Fibroblast of lung (primary cell): ENCODE results near the gene ECEL1.

Source experiments
- EZH2 ChIP-seq: IDR thresholded peaks from 2 replicates; pipeline ENCODE4 v1.5.1; 2012; ENCODE audit warnings: low read length, control low read depth, mild to moderate bottlenecking; ENCODE audit errors: missing control alignments
- TF ChIP-seq, protein P1 (sequence below), 2 donors: IDR thresholded peaks in 1 of 2; conservative IDR thresholded peaks in 1 of 2; 1 replicate in 1 of 2; 2 replicates in 1 of 2; pipeline ENCODE4 v1.5.1; 2011 to 2012; ENCODE audit warnings: low read length in 2 of 2, control low read depth in 1 of 2, inconsistent platforms in 1 of 2, low read depth in 1 of 2, mild to moderate bottlenecking in 1 of 2

DNA sequence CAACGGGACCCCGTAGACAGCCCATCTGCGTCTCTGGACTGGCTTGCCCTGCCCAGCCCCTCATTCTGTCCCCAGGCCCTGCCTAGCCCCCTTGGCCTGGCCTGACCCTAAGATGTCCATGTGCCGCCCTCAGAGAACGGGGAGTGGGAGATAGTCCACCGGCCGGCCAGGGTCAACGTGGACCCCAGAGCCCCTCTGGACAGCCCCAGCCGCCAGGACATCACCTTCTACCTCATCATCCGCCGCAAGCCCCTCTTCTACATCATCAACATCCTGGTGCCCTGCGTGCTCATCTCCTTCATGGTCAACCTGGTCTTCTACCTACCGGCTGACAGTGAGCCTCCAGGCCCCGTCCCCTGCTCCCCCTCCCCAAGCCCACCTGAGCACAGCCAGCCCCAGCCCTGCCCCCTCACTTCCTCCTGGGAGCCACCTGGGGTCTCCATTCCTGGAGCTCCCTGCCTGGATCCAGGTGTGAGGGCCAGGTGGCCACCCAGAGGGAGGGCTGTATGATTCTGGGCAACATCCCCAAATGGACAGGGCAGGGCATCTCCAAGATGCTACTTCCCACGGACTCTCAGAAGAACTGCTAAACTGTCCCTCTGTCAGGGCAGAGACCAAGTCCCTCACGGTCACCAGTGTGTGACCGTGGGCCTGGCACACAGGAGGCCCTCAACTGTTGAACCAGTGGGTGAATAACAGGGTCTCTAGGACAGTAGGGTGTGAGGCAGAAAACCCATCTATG, 42.3 kb upstream of the ECEL1 start:
- TF ChIP-seq, protein P1, sequence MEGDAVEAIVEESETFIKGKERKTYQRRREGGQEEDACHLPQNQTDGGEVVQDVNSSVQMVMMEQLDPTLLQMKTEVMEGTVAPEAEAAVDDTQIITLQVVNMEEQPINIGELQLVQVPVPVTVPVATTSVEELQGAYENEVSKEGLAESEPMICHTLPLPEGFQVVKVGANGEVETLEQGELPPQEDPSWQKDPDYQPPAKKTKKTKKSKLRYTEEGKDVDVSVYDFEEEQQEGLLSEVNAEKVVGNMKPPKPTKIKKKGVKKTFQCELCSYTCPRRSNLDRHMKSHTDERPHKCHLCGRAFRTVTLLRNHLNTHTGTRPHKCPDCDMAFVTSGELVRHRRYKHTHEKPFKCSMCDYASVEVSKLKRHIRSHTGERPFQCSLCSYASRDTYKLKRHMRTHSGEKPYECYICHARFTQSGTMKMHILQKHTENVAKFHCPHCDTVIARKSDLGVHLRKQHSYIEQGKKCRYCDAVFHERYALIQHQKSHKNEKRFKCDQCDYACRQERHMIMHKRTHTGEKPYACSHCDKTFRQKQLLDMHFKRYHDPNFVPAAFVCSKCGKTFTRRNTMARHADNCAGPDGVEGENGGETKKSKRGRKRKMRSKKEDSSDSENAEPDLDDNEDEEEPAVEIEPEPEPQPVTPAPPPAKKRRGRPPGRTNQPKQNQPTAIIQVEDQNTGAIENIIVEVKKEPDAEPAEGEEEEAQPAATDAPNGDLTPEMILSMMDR (conservative IDR thresholded peaks at IDR 0.05 in 1 of 2, IDR thresholded peaks at IDR 0.05 in 1 of 2; ENCODE audit: low read depth in 1 of 2, low read length in 2 of 2) = no peak
- no peak for TF ChIP-seq EZH2
